GM20431 (cell line): ENCODE measurements around the gene PRR7.

ENCODE experiments used
- in situ Hi-C: fragments of 300-500 bp; cut with MseI, MboI; formaldehyde crosslinking; loops from one replicate; pipeline ENCODE4 v1.15.0; 2020; ENCODE audit warnings: low sequenced_read_pairs; ENCODE audit not compliant: unreplicated experiment

PRR7 gene

GRCh38 chr5:177459819-177460628 is 13.4 kb downstream of the PRR7 start:
- in situ Hi-C loops = loop anchor here (10.0 kb wide), 1 partner anchor 55 kb away; the partner anchor contains the start of genes F12 and PFN3

- in situ Hi-C loops = no loop called here
Observed at GRCh38 chr5:177462021-177462670, 15.5 kb downstream of the PRR7 start.

GRCh38 chr5:177465044-177465443 is 18.4 kb downstream of the PRR7 start:
- in situ Hi-C loops = no loop called here

- in situ Hi-C loops = no loop called here
Observed at GRCh38 chr5:177466861-177467260, 20.2 kb downstream of the PRR7 start.

- in situ Hi-C loops = no loop called here
Observed at GRCh38 chr5:177467436-177467835, 20.8 kb downstream of the PRR7 start.

GRCh38 chr5:177468329-177468684 is 21.7 kb downstream of the PRR7 start:
- in situ Hi-C loops = no loop called here

- in situ Hi-C loops = no loop called here
Observed at GRCh38 chr5:177468685-177469628, 22.3 kb downstream of the PRR7 start.

GRCh38 chr5:177469750-177470525 is 23.3 kb downstream of the PRR7 start:
- in situ Hi-C loops = no loop called here

GRCh38 chr5:177470759-177471536 is 24.3 kb downstream of the PRR7 start:
- in situ Hi-C loops = no loop called here

GRCh38 chr5:177471610-177472356 is 25.2 kb downstream of the PRR7 start:
- in situ Hi-C loops = no loop called here

GRCh38 chr5:177472460-177473442 is 26.1 kb downstream of the PRR7 start:
- in situ Hi-C loops = no loop called here

- in situ Hi-C loops = no loop called here
Observed at GRCh38 chr5:177473443-177474001, 26.9 kb downstream of the PRR7 start, which contains the start of gene DBN1. Gene DBN1, minus strand, starts transcription at chr5:177473634. Its CDS starts 113 bp downstream, at chr5:177473521.

GRCh38 chr5:177474002-177474476 is 27.4 kb downstream of the PRR7 start:
- in situ Hi-C loops = no loop called here

- in situ Hi-C loops = no loop called here
Observed at GRCh38 chr5:177474846-177475562, 28.4 kb downstream of the PRR7 start.

- in situ Hi-C loops = no loop called here
Observed at GRCh38 chr5:177475563-177476427, 29.2 kb downstream of the PRR7 start.
